Measurements from ENCODE around the gene ZNF639.

DNA sequence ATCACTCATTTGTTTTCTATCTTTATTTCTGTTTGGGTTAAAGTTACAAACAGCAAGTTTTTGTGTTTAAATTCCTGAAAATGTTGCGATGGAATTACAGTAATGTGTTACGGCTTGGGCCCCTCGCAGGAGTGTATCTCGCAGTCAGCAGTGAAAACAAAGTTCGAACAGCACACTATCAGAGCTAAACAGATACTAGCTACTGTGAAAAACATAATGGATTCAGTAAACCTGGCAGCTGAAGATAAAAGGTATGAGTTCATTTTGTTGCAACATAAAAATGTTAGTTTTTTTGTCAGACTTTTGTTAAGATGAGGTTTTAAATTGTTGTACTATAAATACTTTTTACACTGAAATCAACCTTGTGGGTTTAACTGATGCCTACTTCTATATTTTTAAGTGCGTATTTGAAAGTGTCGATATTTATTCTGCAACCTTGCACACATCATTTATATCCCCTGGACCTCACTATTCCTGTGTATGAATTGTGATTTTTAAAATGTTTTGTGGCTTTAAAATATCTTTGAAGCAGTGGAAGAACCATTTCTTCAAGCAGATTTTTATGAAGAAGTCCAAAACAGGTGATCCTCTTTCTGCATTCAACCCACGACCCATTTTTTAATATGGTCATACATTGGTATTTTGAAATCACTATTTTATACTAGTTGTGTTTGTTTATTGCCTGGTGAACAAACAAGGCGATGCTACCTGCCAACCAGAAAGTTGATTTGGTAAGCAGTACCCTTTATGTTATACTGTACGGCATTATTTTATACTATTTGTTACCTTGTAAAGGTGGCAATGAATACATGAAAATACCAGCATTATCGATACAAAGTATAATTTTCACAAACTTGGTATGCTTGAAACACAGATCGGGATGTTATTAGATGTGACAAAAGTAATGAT lies 52.5 kb downstream of the ZNF639 start:
- TF ChIP-seq, protein P1, sequence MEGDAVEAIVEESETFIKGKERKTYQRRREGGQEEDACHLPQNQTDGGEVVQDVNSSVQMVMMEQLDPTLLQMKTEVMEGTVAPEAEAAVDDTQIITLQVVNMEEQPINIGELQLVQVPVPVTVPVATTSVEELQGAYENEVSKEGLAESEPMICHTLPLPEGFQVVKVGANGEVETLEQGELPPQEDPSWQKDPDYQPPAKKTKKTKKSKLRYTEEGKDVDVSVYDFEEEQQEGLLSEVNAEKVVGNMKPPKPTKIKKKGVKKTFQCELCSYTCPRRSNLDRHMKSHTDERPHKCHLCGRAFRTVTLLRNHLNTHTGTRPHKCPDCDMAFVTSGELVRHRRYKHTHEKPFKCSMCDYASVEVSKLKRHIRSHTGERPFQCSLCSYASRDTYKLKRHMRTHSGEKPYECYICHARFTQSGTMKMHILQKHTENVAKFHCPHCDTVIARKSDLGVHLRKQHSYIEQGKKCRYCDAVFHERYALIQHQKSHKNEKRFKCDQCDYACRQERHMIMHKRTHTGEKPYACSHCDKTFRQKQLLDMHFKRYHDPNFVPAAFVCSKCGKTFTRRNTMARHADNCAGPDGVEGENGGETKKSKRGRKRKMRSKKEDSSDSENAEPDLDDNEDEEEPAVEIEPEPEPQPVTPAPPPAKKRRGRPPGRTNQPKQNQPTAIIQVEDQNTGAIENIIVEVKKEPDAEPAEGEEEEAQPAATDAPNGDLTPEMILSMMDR (conservative IDR thresholded peaks at IDR 0.05): no peak
- TF ChIP-seq ZFX (IDR thresholded peaks at IDR 0.05): no peak
